Stimulated activated CD4-positive, alpha-beta T cell treated with anti-CD3 and anti-CD28 coated beads, TNF-alpha, amount 100 ng/mL, for 4 hours (primary cell): ENCODE measurements around the gene KLC1.

Experiments used
- DNase-seq, 3 experiments: peaks; one replicate each; pipeline ENCODE4 v3.0.0-alpha.2; 2020; ENCODE audit warnings: low read depth in 3 of 3

Gene KLC1

GRCh38 chr14:103719751-103720150, 90.7 kb downstream of the KLC1 start:
- DNase-seq: no peak

DNA sequence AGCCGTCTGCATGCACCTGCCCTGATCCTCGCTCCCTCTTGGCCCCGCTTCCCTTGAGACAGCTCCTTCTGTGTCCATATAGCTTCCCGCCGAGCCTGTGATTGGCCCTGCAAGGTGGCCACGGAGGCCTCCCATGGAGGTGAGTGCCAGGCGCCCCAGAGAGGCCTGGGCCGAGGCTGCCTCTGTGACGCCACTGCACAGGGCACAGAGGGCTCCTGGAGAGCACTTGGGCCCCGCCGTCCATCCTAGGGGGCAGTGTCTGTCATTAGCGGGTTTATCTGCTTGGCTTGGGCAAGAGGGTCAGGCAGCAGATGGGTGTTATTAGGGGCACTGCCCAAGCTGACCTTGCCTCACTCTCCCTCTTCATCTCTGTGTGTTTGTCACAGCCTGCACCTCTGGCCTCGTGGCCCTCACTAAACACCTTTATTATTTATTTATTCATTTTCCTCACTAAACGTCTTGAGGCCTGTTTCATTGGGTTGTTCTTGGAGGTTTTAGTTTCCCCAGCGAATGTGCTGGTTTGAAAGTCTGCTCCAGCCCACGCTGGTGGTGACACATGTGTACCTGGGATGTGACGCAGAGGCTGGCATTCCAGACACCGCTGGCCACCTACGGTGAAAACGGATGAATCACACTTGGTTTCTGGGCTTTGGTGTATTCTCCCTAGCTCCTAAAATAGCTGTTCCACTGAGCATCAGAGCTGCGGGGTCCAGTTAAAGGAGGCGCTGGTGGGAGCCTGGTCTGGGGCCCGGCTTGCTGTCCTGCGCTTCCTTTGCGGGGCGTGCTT, 92.5 kb downstream of the KLC1 start:
- DNase-seq: no peak

GRCh38 chr14:103723748-103724081, 94.7 kb downstream of the KLC1 start:
- no peak for DNase-seq

DNA sequence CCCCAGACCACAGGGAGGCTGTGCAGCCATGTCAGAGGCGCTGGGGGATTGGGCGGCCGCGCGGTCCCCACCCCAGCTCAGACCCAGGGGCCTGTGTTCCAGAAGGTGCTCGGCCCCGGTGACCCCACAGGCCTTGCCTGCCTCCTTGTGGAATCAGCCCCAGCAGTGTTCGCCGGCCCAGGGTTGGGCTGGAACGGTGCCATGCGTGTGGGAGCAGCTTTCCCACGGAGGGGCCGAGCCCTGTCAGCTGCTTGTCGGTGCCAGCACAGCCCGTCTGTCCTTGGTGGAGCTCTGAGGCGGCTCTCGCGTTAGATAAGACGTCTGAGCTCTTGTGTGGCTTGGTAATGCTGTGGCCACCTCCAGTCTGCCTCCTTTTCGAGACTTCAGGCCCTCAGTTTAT, 95.1 kb downstream of the KLC1 start:
- no peak for DNase-seq

- DNase-seq: no peak
Observed at GRCh38 chr14:103725001-103725682, 96.1 kb downstream of the KLC1 start.

DNA sequence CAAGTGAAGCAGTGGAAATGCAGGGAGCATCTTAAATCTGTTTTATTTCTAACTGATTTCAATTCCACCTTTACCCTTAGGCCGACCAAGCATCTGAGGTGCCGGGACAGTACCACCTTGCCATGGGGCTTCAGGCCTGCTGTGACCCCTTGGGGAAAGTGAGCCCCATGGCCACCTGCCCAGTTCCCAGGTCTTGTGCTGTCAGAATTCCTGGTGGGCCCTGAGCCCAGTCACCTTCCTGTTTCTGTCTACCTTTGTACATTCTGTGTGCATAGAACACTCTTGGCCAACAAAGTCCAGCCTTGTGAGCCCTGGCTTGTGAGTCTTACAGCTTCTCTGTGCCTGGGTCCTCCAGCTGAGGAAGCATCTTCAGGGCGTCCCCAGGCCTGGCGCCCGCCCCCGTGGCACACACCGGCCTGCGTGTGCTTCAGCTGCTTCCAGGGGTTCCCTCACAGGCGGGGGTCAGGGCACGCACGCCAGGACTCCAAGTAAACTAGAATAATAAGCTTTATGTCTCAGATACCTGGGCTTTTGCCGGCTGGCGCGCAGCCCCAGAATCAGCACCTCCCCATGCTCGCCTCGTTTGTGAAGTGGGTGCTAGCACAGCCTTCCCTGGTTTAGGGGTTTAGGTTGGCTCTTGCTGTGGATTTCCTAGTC, 96.9 kb downstream of the KLC1 start:
- no peak for DNase-seq

- no peak for DNase-seq
Observed at GRCh38 chr14:103726474-103726873, 97.5 kb downstream of the KLC1 start.

DNA sequence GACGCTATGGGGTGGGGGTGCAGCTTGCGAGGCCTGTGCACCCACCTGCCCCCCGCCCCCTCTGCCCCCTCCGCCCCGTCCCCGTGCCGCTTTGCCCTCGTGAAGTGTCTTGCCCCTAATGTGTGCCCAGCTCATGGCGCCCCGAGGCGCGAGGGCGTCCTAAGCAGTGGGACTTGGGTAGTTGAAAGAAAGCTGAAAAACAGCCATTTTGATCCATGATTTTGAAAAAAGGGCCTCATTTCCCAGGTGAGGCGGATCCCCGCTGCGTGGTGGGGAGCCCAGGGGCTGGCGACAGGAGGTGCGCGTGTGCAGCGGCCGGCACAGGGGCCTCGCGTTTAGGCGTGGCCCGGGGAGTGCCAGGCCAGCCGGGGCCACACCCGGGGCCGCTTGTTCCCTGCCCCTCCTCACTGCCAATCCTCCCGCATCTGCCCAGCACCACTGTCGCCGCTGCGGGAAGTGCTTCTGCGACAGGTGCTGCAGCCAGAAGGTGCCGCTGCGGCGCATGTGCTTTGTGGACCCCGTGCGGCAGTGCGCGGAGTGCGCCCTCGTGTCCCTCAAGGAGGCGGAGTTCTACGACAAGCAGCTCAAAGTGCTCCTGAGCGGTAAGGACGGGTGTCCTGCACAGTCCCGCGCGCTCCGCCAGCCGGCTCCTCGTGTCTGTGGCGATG, 98.4 kb downstream of the KLC1 start:
- no peak for DNase-seq

GRCh38 chr14:103728141-103728540, 99.1 kb downstream of the KLC1 start:
- no peak for DNase-seq

GRCh38 chr14:103728721-103729120, 99.7 kb downstream of the KLC1 start:
- DNase-seq: no peak

DNA sequence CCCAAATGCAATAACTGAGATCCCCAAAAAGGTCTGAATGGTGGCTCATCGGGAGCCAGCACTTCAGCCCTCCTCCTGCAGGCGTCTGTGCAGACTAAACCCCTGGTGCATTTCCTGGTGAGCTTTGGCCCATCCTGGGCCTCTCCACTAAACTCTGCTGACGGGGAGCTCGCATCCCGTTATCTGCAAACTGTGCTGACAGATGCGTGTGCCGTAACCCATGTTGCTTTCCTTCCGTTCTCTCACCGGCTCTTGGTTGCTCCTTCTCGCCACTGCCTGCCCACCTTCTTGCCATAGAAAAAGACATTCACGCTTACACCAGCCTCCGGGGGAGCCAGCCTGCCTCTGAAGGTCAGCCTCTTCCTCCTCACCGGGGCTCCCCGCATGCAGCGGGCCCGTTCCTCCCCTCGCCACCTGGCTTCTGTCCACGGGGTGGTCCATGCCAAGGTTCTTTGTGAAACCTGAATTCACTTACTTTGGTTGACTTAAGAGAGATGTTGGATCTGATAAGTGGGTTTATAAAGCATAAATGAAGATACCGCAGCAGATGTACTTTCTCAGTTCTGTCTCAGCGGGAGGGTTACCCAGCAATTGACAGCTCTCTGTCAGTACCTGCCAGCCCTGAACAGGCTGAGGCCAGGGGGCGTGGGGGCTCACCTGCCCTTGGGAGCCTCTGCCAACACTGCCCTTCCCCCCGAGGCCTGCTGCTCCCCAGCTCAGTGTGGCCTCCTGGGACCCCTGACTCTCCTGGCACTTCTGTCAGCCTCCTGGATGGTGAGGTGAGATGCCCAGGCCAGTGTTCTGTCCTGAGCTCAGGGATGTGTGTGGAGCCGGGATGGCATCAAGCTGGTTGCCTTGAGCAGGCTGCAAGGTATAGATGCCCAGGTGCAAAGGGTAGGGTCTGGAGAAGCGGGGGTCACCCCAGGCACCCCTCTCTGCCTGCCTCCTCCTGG, 100.8 kb downstream of the KLC1 start:
- no peak for DNase-seq

DNA sequence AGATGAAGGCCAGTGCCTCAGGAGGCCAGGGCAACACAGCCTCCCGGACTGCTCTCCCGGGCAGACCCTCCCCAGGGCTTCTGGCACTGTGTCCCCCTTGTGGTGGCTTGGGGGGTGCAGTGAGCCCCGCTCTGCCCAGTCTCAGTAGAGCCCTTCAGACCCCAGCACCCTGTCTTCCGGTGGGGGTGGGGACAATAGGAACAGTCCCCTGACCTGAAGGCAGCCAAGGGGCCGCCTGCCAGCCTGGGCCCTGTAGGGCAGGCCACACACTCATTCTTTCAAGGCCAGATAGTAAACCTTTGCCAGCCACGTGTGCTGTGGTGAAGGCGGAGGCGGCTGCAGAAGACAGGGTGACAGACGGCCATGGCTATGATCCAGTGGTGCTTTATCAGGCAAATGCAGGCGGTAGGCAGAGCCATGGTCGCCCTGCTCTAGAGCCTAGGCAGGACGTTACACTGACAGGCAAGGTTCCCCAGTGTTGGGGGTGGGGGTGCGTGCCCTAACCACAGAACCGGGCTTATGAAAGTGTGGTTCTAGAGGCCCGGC, 101.6 kb downstream of the KLC1 start:
- no peak for DNase-seq

DNA sequence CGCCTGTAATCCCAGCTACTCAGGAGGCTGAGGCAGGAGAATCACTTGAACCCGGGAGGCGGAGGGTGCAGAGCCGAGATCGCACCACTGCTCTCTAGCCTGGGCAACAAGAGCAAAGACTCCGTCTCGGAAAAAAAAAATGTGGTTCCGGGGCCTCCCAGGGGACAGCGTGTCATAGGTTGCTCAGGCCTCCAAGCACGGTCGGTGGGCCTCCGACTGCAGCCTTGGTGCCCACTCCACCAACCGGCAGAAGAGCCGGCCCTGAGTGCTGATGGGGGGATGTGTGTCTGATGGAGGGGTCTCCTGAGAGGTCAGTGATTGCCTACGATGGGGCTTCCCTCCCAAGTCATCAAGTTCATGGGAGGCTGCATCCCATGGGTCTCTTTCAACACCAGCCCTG, 102.5 kb downstream of the KLC1 start:
- no peak for DNase-seq

DNA sequence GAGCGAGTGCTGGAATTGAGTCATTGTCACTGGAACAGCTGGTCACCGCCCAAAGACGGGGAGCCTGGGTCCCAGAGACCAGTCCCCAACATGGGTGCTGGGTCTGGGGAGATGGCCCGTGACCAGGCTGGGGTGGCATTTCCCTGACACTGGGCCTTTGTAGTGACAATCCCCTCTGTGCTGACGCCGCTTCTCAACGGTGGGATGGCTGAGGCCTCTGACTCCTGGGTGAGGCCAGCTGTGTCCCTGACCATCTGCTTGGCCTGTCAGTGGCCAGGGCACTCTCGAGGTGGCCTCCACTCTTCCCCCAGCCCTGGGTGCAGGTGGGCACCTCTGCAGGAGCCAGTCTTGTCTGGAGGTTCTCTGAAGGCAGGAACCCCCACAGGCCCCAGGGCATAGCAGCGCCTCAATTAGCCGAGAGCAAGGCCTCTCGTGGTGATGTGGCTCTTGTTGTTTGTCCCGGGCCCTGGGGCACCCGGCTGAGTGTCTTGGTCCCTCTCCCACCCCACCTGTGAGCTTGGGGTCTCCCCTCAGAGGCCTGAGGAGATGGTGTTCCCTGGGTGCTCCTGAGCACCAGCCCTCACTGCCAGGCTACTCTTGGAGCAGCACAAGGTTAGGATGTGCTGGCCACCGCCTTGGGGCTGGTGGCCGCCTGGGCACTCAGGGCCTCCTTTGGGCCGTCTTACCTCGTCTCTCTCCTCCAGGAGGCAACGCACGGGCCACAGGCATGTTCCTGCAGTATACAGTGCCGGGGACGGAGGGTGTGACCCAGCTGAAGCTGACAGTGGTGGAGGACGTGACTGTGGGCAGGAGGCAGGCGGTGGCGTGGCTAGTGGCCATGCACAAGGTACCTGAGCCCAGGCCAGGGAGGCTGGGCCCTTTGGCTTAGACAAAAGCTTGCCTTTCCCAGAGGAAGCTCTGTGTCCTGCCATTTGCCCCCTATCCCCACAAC, 103.2 kb downstream of the KLC1 start:
- DNase-seq: no peak

DNA sequence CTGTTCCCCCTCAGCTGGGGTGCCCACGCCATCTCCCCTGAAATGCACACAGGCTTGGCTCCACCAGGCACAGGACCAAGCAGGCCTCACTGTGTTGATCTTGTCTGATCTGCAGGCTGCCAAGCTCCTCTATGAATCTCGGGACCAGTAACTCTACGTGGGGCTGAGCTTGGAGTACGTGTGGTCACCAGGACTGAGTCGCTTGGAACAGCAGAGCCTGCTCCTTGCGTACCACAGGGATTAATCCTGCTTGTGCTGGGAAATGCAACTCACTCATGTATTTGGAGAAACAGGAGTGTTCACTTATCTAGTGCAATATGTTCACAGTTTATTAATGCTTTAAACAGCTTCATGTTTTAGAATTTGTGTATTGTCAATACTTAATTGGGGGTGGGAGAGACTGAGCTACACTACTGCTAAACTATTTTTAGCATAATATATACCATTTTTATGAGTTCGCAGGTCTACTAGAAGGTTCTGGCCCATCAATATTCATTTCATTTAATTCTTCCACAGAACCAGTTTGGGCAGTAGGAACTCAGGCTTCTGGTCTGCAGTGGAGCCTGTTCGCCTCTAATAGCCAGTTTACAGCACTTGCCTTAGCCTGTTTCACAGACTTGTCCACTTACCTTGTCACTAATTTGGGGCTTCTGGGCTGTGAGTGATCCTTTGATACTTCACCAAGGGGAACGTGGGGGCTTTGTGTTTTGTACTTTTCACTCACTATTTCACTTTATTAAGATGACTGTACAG, 104.0 kb downstream of the KLC1 start:
- no peak for DNase-seq

DNA sequence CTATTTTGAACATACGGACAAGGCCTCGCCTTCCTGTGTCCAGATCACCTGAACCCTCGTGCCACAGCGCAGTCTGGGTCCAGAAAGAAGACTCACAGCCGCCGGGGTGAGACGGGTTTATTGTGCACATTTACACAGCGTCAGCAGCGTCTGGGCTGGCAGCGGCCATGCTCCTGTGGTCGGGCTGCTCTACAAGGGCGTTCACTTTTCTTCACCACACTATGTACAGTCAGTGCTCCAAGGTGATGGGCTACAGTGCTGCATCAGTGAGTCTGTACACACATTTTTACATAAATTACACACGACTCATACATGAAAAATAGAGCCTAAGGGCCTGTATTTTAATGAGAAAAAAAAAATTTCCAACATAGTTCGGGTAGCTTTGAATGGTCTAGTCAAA, 104.6 kb downstream of the KLC1 start:
- no peak for DNase-seq

DNA sequence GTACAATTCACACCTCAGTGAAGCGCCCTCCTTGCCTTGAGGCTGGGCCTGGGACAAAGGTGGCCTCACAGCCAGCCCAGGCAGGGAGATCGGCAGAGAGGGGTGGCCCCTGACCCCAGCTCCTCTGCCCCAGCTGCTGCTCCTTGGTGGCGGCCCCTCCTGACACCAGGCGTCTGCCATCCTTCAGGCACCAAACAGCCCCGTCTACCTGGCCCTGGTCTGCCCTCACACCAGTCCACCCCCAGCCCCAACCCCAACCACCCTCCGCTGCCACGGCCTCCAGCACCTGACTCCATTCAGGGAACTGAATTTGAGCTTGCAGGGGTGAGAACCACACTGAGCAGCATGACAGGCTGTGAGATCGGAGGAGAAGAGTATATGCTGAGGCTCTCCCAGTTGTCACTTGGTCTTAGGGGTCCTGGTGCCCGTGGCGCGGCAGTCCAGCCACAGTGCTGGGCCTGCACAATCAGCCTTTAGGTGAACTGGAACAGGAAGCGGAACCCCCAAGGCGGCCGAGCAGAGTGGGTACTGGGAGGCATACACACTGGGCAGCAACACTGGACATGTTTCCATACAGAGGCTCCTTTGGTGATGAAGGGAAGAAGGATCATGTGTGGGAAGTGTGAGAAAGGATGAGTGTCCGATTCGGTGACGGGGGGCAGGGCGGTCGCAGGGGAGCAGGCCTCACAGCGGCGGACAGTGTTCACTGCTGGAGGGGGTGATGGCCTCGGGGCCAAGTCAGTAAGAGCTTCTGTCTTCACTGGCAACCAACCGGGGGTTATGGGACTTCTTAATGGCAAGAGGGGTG, 105.3 kb downstream of the KLC1 start:
- no peak for DNase-seq

DNA sequence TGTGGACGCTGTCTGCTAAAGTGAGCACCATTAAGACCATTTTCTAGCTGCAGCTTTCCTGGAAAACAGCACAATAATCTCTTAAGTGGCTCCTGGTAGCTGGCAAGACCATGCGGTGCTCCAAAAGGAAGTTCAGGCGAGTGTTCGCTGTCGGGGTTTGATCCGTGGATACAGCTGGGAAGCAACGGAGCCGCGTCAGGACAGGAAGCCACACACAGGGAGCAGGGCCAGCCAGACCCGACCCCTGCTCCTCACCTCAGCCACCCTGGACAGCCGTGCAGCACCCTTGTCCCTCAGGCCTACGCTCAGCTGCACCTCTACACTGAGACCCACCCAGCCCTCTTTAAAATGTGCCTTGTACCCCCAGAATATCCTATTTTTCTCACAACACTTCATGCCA, 106.0 kb downstream of the KLC1 start:
- DNase-seq: no peak
